ENCODE results near the gene TNFRSF8.

Gene TNFRSF8

DNA sequence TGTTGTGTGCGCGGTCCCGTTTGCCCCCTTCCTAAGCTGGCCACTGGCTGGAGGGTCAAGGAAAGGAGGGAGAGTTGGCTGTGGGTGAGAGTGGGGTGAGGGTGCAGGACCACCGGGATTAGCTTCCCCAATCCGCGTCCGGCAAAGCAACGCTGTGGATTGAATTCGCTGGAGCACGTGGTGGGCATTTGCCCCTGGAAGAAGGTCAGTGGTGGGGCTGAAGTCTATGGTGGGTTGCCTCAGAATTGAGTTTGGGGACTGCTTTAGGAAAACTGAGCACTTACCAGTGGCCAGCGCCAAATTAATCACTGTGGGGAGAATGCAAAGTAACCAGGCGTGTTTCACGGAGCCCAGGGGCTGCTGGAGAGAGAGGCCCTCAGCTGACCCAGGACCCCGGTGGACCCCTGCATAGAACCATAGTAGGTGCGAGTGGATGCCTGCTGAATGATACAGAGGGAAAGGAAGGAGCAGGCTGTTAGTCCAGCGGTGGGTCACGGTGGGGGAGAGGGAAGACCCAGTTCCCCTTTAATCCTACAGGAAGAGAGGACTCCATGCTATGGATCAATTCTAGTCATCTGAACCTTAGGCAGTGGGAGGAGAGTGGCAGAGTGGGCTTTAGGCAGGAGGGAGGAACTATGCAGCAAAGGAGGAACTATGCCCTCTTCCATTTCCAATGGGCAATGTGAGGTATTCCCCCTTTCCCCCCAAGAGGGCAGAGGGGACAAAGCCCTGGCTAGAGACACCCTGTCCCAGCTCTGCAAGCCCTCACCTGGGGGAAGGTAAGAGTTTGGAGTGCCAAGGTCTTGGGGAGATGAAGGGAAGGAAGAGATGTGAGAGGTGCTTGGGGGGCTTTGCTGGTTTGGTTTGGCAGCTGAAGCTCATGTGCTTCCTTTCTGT, 1.2 kb downstream of the TNFRSF8 start:
- no peak for DNase-seq

DNA sequence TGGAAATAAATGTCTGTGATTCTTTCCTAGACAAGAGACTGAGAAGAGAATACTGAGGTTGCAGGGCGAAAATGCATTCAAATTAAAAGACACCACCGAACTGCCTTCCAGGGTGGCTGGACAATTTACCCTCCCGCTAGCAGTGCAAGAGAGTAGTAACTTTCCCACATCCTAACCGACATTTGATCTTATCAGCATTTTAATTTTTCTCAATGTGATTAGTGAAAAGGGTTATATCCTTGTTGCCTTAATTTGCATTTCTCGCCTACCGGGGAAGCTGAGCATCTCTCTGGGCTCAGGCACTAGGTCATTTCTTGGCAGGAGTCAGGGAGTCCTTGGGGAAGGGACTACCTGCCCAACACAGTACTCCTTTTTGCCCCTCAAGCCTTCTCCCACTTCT, 2.8 kb downstream of the TNFRSF8 start:
- no peak for DNase-seq

- DNase-seq, result no peak
These were observed 5.1 kb downstream of the TNFRSF8 start for GRCh38 chr1:12067900-12068821.

GRCh38 chr1:12069623-12070244, 6.6 kb downstream of the TNFRSF8 start:
- DNase-seq, result no peak

GRCh38 chr1:12071892-12072291, 8.8 kb downstream of the TNFRSF8 start:
- no peak for DNase-seq

DNA sequence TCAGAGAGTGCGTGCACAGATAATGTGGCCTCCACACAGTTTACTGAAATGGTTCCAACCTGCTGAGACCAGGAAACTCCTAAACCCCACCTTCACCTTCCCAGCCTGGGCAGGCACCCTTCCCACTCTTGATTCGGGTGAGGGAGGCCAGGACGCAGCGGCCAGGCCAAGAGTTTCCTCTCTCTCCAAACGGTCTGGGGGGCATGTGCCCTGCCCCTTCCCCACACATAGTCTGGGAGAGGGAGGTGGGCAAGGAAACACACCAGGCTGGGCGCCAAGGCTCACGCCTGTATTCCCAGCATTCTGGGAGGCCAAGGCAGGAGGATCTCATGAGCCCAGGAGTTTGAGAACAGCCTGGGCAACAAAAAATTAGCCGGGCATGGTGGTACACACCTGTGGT, 9.6 kb downstream of the TNFRSF8 start:
- no peak for DNase-seq

DNA sequence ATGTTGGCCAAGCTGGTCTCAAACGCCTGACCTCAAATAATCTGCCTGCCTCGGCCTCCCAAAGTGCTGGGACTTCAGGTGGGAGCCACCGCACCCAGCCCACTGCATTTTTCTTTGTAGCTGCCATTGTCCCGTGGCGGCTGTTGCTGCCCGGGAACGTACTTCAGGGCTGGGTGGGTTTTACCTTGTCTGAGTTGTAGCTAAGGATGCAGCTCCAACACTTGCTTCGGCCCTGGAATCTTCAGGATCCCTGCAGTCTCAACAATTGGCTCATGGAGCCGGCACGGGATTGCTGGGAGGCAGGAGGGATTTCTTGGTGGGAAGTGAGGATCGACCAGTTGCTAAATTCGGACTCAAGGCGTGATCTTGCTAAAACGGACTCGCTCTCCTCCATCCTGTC, 10.7 kb downstream of the TNFRSF8 start:
- no peak for DNase-seq

- DNase-seq, result no peak
These were observed 12.4 kb downstream of the TNFRSF8 start for GRCh38 chr1:12075195-12076114.

- no peak for DNase-seq
These were observed 13.4 kb downstream of the TNFRSF8 start for GRCh38 chr1:12076425-12077005.

DNA sequence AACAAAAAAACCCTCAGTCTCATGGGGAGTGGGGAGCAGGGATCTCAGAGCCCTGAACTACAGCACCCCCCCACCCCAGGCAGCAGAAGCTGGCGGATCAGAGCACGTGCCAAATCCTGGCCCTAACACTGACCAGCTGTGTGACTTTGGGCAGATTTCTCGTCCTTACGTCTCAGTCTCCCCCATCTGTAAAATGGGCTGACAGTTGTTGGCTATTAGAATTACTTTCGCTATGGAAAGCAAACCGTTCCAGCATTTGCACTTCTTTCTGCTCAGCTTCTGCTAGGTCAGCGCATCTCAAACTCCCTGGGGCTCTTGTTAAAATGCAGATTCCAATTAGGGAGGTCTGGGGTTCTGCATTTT, 15.5 kb downstream of the TNFRSF8 start:
- no peak for DNase-seq

GRCh38 chr1:12078938-12079861, 16.1 kb downstream of the TNFRSF8 start:
- no peak for DNase-seq

- no peak for DNase-seq
These were observed 17.1 kb downstream of the TNFRSF8 start for GRCh38 chr1:12080156-12080555.

GRCh38 chr1:12080773-12081556, 17.9 kb downstream of the TNFRSF8 start:
- no peak for DNase-seq

DNA sequence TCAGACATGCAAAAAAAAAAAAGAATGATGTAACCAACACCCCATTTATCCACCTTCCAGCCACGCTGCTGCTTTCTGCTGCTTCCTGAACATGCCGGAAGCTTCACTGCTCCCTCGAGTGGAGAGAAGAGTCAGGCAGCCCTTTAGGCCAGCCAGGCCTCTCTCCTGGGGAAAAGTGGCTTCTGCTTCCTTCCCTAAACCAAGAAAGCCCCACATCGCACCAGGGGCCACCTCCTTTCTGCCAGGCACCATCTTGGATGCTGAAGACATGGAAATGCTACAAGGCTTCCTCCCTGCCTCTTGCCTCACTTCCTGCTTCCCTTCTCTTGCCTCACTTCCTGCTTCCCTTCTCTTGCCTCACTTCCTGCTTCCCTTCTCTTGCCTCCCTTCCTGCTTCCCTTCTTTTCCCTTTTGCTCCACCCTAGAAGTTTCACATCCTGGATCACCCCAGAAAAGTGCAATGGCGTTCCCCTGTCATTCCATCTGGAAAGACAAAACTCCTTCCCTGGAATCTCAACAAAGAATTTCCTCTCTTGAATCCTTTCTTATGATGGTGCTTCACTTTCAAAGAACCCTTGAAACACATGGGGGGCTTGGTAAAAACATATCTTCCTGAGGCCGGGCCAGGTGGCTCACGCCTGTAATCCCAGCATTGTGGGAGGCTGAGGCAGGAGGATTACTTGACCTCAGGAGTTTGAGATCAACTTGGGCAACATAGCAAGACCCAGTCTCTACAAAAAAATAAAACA, 18.7 kb downstream of the TNFRSF8 start:
- DNase-seq, result no peak

DNA sequence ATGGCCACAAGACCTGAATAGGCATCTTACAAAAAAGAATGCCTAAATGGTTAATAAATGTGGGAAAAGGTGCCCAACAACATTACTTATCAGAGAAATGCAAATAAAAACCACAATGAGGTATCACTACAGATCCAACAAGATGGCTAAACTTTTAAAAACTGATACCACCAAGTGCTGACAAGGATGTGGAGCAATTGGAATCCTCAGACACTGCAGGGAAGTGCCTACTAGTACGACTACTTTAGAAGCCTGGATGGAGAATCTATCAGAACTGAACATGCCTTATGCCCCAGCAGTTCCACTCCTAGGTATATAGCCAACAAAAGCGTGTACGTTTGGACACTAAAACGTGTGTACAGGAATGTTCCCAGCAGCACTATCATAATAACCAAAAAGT, 19.9 kb downstream of the TNFRSF8 start:
- DNase-seq, result no peak

DNA sequence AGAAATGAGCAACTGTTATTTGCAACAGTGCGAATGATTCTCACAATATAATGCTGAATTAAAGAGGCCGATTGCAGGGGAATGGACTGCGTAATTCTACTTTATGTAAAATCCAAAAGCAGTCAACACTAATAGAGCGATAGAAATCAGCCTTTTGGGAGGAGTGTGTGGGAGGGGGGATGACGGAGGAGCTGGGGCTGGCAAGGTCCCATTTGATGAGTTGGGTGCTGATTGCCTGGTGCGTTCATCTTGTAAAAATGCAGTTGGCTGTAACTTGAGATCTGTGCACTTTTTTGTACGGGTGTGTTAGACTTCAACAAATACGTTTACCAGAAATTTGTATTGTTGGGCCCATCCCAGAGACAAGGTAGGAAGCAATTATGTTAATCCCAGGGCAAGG, 20.7 kb downstream of the TNFRSF8 start:
- DNase-seq, result no peak

GRCh38 chr1:12085643-12086260, 22.6 kb downstream of the TNFRSF8 start:
- DNase-seq, result no peak

DNA sequence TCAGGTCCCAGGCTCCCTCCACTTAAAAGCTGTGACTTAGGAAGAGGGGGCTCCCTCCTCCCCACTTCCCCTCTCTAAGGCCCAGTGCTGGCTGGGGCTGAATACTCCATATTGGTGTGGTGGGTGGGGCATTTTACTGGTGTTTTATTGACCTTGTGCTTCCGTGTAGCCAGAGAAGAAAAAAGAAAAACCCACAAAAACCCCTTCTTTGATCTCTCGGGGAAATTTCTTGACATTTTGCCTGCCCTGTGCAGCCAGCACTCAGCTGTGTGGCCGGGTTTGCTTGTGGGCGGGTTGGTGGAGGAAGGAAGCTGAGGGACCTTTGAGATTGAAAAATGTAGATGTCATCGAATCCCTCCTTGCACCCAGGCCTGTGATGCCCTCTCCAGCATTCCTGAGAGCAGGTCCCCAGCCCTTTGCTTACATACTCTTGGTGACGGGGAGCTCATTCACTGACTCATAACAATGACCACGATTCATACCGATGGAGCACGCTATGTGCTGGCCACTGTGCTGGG, 24.8 kb downstream of the TNFRSF8 start:
- no peak for DNase-seq
